Kidney capillary endothelial cell (primary cell): ENCODE measurements around the gene RAD51B.
"Not testable (repeated sequence)": the region's sequence is repeated elsewhere in the genome, so short reads cannot be mapped to it uniquely, and the experiment has no call there.

Experiments used
- DNase-seq: peaks from one replicate; pipeline ENCODE4 v3.0.0-alpha.2; 2018; ENCODE audit warnings: low spot score

The RAD51B gene

DNA sequence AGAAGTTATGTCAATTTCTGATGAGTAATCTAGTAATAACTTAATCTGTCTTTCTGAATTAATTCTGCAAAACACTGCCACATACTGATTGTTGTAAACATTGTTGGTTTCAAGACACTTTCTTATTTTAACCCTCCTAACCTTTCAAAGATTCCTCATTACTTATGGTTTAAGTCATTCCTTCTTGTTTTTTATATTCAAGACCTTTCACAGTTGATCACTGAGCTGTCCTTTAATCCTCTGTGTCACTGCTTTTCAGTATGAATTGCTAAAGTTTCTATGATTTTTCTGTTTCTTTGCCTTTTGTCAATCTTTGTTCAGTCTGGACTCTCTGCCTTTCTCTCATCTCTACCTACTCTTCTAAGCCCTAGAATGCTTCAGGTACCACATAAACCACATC, 164.7 kb downstream of the RAD51B start:
- no peak for DNase-seq

DNA sequence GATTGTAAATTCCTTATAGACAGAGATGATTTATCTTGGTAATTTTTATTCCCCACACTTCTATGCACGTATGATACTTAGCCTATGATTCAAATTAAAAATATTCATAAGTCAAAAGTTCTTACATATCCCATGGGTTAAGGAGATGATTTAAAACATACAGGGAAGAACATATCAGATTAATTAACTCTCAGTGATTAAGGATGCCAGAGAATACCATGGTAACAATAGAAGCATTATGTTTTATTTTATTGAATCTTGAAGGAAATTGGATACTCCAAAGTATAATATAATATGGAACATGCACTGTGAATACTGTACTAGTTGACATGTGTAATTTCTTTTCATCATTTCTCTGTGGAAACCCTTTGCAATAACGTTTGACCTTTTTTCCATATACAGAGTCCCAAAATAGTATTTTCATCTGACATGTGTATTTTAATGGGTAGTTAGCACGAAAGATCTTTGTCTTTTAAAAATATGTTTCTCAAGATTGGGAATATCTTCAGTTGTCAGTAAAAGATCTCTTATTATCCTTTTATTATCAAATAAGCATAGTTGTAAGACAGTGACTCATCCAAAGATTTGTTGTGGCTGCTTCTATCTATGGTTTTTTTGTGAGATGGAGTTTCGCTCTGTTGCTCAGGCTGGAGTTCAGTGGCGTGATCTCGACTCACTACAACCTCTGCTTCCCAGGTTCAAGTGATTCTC, 166.7 kb downstream of the RAD51B start:
- no peak for DNase-seq

DNA sequence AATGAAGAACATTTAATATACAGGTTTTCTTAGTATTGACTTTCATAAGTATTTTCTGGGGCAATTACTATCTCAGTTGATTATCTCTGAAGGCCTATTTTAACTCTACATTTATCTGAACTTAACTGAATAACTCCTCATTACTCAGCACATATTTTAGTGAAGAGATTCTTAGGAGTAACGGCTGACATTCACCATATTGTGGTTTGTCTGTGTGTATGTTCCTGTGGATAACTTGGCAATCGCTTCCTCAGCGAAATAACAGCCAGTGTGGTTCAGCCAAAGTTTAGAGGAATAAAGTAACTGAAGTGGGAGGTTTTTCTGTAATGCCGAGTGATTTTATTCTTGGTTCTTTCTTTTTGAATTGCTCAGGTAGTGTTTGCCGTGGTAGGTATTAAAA, 168.0 kb downstream of the RAD51B start:
- DNase-seq: no peak

DNA sequence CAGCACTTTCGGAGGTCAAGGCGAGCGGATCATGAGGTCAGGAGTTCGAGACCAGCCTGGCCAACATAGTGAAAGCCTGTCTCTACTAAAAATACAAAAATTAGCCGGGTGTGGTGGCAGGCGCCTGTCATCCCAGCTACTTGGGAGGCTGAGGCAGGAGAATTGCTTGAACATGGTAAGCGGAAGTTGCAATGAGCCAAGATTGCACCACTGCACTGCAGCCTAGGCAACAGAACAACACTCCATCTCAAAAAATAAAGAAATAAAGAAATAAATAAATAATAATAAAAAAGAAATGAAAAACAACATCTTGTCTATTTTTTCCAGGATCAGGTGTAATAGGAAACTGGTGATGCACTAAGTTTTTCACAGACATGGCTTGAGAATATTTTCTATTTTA, 168.6 kb downstream of the RAD51B start:
- DNase-seq: not testable (repeated sequence)

DNA sequence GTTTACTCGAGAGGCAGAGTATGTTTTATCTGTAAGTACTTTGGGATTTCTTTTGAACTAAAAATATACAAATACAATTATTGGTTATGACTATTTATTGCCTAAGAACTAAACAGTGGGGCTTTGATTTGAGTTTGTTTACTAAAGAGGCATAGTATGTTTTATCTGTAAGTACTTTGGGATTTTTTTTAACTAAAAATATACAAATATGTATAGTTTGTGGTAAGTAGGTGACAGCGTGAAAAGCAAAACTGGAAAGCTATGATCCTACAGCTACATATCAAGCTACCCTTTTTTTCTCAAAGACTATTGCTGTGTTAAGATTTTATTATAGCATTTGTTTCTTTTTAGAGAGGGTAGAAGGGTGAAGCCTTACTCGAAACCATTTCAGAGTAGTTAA, 171.0 kb downstream of the RAD51B start:
- no peak for DNase-seq

DNA sequence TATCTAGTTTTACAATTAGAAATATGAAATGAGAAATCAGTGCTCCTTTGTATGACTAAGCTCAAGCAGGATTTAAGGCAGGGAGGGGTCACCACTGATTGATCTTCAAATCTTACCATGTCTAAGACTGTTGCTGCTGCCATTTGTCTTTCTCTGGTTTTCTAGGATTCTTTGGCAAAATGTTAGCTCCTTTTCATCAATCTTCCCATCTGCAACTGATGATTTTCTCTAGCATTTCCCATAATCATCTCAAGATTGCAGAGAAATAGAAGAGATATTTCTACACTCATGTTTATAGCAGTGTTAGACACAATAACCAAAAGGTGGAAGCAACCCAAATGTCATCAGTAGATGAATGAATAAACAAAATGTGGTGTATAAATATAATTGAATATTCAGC, 175.0 kb downstream of the RAD51B start:
- no peak for DNase-seq

DNA sequence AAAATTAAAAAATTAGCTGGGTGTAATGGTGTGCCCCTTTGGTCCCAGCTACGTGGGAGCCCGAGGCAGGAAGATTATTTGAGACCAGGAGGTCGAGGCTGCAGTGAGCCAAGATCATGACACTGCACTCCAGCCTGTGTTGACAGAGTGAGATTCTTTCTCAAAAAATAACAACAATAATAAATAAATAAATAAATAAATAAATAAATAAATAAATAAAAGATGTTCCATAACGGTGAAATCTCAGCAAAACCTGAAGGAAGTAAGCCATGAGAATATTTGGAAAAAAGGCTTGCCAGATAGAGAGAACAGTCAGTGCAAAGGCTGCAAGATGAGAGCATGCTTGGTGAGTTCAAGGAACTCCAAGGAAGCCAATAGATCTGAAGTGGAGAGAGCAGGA, 176.7 kb downstream of the RAD51B start:
- no peak for DNase-seq

DNA sequence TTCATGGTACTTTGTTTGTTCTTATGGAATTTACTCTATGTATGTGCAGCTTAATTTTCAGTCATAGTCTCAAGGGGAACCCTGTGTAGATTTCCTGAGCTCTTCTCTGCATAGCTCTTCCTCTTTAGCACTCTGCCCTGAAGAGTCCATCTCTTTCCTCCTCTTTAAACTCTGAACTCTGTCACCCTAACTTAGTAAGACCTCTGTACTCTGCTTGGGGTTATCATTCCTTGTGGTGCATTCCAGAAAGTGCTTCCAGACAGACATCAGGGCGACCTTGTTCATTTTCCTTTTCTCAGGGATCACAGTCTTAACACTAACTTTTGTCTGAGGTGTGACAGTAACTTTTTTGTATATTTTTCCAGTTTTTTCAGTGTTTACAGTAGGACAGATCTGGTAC, 179.3 kb downstream of the RAD51B start:
- DNase-seq: no peak

DNA sequence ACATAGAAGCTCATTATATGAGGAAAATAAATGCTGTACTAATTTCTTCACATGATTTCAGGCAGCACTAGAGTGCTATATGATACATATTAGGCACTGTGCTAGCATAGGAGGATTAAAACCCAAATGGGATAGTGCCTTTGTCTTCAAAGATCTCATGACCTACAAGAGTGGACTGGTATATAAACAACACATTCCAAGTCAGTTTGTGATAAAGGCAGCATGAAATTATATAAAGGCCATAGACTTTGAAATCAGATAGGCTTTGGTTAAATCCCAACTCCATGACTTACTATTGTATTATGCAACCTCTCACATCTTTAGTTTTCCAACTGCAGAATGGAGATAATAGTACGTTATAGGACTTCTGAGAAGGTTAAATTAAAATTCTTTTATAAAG, 179.7 kb downstream of the RAD51B start:
- no peak for DNase-seq

DNA sequence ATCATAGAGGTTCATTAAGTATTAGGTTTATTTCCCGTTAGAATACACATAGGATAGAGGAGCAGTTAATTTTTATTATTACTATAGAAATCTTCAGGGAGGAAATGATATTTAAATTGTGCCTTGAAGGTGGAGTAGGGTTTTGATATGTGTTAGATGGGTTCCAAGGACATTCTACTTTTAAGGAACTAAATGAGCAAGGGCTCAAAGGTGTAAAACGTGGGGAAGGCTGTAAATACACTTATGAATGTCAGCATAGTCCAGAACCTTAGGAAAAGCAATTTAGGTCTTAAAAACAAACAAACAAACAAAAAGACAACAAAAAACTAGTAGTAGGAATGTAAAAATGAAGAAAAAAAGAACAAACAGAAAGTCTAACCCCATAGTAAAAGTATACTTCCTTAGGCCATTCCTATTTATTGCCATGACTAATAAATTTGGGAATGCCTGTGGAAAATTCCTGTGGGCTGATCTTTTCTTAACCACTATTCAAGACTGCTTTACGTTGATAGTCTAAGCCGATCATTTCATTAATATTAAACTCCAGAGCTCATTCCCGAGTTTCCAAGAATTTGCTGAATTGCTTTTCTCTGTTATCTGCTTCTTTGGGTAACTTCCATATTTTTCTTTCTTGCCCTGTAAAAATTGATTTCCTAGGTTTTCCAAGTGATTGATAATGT, 180.3 kb downstream of the RAD51B start:
- DNase-seq: no peak

DNA sequence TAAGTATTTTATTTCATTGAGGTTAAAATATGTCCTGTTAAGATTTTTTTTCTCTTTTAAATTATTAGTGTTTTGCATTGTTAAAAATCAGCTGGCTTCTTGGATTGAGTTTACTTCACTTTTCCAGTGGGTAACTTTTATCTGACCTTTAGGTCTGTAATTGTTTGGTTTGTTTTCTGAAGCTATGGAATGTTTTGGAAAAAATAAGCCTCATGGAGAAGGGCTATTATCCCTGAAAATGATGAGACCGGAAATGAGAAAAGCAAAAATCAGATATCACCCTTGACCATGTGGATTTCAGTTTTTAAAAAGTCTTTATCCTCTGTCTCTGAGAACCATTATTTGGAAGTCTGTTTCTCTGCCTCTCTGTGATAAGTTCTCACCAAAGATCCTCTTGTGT, 180.9 kb downstream of the RAD51B start:
- DNase-seq: no peak

DNA sequence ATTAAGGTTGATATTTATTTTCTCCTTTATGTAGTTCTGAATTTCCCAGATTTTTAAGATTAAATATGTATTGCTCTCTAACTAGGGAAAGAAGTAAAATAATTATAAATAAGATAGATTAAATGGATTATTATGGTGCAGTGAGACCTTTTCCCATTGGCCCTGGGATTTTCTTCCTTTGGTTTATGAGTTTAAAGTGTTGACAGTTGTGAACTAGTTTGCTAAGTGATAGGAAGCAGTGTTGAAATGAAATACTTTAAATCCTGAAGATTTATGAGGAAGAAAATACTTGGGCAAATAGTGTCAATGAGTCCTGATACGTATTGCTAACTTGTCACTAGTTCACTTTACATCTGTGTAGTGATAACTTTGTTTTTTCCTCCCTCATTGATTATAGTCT, 188.9 kb downstream of the RAD51B start:
- no peak for DNase-seq

DNA sequence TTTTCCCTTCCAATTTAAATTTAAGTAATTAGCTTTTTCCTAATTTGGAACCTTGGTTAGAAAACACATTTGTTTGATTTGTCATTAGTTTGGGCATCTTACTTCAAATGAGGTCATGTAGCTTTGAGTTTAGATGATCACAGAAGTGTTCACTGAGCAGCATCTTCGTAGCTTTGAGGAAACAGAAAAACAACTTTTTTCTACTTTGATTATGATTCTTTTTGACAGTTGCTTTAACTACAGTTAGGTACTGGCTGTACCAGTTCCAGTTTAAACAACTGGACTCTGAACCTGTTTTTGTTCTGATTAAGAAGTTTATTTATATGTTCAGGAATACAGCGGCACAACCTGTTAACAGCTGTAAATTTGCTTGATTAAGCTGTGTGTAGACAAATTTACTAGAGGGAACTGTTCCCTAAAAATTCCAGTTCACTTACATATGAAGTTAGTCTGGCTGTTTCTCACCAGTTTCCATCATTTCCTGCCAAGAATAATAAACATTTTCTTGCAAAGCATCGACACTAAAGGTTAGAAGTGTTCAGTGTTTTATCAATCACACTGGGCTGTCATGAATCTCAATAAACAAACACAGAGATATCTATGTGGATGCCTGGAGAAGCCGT, 191.9 kb downstream of the RAD51B start:
- DNase-seq: no peak

DNA sequence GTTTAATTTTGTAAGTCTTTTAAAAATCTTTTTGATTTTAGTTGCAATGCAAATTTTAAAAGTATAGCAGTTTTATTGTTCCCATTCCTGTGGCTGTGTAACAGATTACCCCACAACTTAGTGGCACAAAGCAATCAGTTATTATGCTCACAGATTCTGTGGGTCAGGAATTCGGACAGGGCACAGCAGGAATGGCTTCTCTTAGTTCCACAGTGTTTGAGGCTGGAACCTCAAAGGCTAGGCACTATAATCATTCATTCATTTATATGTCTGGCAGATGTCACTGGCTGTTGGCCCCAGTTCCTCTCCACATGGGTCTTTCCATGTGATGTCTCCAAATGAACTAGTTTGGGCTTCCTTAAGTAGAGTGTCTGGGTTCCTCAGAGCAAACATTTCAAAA, 193.3 kb downstream of the RAD51B start:
- no peak for DNase-seq

DNA sequence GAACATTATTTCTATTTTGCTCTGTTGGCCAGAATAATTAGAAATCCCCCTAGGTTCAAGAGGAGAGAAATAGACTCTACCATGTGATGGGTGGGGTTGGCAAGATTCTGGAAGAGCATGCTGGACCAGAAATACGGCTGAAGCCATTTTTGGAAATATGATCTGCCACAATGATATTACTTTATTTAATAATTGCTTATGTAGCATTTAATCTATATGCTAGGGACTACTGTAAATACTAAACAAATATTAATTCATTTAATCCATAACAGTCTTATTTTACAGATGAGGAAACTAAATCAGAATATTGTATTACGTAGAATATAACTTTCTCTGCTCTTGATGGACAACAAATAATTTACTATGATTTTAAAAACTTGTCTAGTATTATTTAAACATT, 193.7 kb downstream of the RAD51B start:
- no peak for DNase-seq

DNA sequence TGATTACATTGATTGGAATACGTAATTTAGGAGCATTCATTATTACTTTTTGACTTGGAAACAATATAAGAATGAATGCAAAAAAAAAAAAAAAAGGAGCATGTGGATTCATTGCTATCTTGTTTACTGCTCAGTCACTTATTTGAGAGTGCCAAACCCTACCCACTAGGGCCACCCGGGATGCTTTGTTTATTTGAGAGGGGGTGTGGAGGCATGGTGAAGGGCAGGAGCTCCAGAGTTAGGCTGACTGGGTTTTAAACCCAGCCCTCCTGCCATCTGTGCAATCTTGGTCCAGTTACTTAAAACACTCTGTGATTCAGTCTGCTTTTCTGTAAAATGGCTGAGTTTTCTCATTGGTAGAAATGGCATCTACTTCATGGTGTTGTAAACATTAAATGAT, 195.2 kb downstream of the RAD51B start:
- no peak for DNase-seq

DNA sequence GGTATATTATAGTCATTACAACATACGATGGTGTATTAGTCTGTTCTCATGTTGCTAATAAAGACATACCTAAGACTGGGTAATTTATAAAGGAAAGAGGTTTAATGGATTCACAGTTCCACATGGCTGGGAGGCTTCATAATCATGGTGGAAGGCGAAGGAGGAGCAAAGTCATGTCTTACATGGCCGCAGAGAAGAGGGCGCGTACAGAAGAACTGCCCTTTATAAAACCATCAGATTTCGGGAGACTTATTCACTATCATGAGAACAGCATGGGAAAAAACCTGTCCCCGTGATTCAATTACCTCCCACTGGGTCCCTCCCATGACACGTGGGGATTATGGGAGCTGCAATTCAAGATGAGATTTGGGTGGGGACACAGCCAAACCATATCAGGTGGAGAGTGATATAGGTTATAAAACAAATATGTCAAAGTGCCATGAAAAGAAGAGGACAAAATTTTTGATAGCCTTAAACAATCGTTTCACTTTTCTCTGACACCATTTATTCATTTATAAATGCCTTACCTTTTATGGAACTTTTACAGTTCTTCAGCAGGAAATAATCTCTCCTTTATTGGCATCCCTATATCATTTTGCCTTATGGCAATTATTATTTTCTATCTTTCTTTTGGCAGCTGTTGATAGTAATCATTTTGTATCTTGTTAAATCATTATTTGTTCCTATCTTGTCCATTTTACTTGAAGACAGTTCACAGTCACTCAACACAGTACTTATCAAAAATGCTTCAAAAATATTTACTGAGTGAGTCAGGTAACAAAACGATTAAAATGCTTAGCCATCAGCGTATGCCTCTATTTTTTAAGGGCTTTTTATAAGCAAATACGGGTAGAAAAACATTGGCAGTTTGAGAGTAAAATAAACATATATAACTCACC, 196.0 kb downstream of the RAD51B start:
- no peak for DNase-seq

DNA sequence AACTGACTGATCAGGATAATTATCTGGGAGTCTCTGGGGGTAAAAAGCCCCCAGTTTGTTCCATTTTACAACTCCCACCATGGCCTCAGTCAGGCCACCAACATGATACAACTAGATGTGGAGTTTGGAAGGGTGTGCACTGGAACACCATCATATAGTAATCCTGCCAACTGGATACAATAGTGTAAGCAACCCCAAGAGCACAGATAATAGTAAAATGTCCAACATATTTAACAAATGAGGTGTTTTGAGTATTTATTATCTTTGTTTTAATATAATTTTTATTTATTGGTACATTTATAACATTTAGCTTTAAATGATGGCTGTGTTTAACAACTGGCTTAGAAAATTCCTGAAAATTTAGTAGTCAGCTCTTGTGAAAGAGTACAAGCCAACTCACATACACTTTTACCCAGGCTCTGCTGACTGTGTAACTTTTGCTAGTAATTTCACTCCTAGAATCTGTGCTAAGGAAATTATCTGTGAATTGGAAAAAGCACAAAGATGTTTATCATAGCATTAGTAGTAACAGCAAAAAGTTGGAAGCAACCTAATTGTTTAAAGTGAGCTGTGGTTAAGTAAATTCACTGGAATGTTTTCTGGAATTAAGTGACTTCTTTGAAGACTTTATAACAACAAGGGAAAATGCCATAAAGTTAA, 196.8 kb downstream of the RAD51B start:
- no peak for DNase-seq

DNA sequence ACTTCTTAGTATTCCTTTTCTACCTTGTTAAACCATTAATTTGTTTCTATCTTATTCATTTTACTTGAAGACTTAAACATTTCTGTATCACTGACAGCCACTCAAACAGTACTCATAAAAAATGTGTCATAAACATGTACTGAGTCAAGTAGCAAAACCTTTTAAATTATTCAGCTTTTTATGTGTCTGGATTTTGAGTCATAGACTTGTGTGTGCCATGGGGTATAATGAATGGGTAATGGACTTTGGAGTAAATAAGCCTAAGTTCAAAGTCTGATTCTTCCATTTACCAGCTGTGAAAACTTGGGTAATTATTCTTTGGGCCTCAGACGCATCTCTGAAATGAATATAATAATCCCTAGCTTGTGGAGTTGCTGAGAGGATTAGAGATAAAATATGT, 199.0 kb downstream of the RAD51B start:
- no peak for DNase-seq

DNA sequence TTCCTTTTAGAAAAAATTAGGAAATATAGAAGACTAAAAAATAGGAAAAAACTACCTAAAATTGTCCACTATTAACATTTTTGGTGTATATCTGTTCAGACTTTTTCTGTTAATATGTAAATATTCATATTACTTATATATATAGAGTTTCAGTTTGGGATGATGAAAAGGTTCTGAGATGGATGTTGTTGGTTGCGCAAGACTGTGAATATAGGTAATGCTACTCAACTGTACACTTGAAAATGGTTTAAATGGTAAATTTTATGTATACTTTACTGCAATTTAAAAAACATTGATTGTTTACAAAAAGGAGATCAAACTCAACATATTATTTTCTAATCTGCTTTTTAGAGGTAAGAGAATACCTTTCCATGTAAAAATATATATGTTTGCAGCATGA, 200.9 kb downstream of the RAD51B start:
- DNase-seq: no peak

DNA sequence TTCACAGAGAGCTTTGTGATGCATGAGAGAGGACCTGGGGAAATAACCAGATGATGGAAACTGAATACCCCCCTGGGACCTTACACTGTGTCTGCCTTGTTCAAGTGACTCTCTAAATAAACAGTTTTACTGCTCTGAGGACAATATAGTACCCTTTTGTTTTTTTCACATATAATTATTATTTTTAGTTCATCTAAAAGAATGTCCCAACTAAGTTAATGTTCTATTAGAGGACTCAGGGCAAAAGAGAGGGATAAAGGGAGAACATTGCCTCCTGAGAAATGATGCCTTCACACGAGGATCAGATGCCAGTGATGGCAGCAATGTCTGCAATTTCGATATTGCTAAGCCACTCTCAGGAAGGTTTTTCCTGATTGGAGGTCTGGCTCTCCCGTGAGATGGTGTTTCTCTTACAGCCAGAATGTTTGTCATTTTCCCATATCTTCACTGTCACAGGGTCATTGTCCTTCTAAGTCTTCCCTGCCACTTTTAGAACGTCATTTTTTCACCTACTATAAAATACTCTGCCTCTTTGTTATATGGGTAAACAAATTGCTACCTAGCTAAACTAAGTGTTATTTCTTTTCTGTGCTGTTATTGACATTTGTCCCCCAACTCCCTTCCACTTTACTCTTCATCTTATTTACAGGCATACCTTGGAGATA, 201.6 kb downstream of the RAD51B start:
- DNase-seq: no peak

DNA sequence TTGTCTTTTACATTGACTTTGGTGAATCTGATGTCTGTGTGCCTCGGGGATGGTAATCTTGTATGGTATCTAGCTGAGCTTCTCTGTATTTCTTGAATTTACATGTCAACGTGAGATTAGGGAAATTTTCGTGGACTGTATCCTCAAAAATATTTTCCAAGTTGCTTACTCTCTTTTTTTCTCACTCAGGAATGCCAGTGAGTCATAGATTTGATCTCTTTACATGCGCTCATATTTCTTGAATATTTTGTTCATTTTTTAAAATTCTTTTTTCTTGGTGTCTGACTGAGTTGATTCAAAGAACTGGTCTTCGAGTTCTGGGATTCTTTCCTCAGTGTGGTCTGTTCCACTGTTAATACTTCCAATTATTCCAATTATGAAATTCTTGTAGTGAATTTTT, 207.7 kb downstream of the RAD51B start:
- DNase-seq: no peak
